ENCODE results near the gene PTGDS. TPM values are rescaled to one million over a fixed set of nuclear protein-coding genes. Genes with fewer than 3 reads are reported as not detected.
A peak's percentile ranks its signal among the peaks of the same experiment; 100 is the strongest.

Gene PTGDS
- total and polyA plus RNA-seq, 9 of the 15 experiments (the other 6 are each of a cell fraction or from before 2014, with no cell fraction given): 0.46 to 7.1 (median 2.0) TPM

DNA sequence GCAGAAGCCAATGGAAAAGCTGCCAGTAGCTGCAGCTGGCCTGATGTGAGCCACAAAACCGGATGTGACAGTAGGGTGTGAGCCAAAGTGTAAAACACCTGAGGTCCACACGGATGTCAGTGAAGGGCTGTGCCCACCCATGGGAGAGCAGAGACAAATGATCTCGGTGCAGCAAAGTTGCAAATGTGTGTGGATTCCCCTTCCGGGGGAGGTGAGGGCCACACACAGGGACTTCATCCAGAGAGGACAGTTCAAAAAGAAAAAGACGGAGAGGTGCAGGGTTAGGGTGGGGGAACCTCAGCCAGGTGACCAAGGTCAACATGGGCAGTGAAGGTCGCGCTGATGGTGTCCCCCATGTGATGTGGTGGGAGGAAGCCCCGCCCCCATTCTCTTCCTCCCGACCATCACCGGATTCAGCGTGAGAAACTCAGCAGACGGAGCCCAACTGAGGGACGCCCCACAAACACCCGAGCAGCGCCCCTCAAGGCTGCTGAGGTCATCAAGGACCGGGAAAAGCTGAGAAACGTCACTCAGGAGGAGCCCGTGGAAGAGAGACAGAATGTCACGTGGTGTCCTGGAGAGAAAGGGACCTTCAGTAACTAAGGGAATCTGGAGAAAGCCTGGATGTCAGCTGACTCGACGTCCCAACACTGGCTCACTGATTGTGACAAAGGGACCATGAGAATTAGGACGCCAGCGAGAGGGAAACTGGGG lies 11.4 kb upstream of the PTGDS start (continued):
- no peak for TF ChIP-seq JUN (IDR thresholded peaks at IDR 0.05; ENCODE audit: borderline replicate concordance, low read depth, low read length)
- TF ChIP-seq JUN (CRISPR knock-in tag; IDR thresholded peaks at IDR 0.05; ENCODE audit: borderline replicate concordance): no peak
- TF ChIP-seq PHF8 (IDR thresholded peaks at IDR 0.05; ENCODE audit: borderline replicate concordance, low read length): no peak
- no peak for TF ChIP-seq ZC3H4 (CRISPR knock-in tag; IDR thresholded peaks at IDR 0.05; ENCODE audit: borderline replicate concordance)
- TF ChIP-seq TCFL5 (CRISPR knock-in tag; conservative IDR thresholded peaks at IDR 0.05): no peak
- no peak for TF ChIP-seq NFIX (CRISPR knock-in tag; IDR thresholded peaks at IDR 0.05; ENCODE audit: low read depth)
- no peak for TF ChIP-seq SMARCE1 (IDR thresholded peaks at IDR 0.05)
- no peak for TF ChIP-seq POLR2H (tag; IDR thresholded peaks at IDR 0.05; ENCODE audit: low read depth)
- TF ChIP-seq YY1 (IDR thresholded peaks at IDR 0.05; ENCODE audit: borderline replicate concordance in 1 of 3, control insufficient read depth in 1 of 3, extremely low read depth in 1 of 3, insufficient read depth in 3 of 3, insufficient read length in 1 of 3, insufficient replicate concordance in 2 of 3, low read depth in 1 of 3, low read length in 2 of 3): no peak
- no peak for TF ChIP-seq ZNF77 (CRISPR knock-in tag; IDR thresholded peaks at IDR 0.05)
- TF ChIP-seq, protein P1, sequence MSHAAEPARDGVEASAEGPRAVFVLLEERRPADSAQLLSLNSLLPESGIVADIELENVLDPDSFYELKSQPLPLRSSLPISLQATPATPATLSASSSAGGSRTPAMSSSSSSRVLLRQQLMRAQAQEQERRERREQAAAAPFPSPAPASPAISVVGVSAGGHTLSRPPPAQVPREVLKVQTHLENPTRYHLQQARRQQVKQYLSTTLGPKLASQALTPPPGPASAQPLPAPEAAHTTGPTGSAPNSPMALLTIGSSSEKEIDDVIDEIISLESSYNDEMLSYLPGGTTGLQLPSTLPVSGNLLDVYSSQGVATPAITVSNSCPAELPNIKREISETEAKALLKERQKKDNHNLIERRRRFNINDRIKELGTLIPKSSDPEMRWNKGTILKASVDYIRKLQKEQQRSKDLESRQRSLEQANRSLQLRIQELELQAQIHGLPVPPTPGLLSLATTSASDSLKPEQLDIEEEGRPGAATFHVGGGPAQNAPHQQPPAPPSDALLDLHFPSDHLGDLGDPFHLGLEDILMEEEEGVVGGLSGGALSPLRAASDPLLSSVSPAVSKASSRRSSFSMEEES (CRISPR knock-in tag; IDR thresholded peaks at IDR 0.05): peak; percentile 92
- no peak for TF ChIP-seq ASH1L (IDR thresholded peaks at IDR 0.05; ENCODE audit: borderline replicate concordance, low read depth, partially characterized antibody)
- no peak for TF ChIP-seq CBX5 (IDR thresholded peaks at IDR 0.05; ENCODE audit: borderline replicate concordance, low read depth)
- TF ChIP-seq DACH1 (IDR thresholded peaks at IDR 0.05; ENCODE audit: partially characterized antibody): no peak
- no peak for TF ChIP-seq ZNF232 (CRISPR knock-in tag; IDR thresholded peaks at IDR 0.05)
- TF ChIP-seq ZNF3 (CRISPR knock-in tag; IDR thresholded peaks at IDR 0.05): no peak
- TF ChIP-seq, protein P2, sequence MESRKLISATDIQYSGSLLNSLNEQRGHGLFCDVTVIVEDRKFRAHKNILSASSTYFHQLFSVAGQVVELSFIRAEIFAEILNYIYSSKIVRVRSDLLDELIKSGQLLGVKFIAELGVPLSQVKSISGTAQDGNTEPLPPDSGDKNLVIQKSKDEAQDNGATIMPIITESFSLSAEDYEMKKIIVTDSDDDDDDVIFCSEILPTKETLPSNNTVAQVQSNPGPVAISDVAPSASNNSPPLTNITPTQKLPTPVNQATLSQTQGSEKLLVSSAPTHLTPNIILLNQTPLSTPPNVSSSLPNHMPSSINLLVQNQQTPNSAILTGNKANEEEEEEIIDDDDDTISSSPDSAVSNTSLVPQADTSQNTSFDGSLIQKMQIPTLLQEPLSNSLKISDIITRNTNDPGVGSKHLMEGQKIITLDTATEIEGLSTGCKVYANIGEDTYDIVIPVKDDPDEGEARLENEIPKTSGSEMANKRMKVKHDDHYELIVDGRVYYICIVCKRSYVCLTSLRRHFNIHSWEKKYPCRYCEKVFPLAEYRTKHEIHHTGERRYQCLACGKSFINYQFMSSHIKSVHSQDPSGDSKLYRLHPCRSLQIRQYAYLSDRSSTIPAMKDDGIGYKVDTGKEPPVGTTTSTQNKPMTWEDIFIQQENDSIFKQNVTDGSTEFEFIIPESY (CRISPR knock-in tag; IDR thresholded peaks at IDR 0.05): no peak
- TF ChIP-seq HIVEP1 (CRISPR knock-in tag; IDR thresholded peaks at IDR 0.05): no peak
- TF ChIP-seq IRF2 (CRISPR knock-in tag; IDR thresholded peaks at IDR 0.05): no peak
- no peak for TF ChIP-seq HNRNPLL (IDR thresholded peaks at IDR 0.05; ENCODE audit: low read depth, low read length, poor library complexity, severe bottlenecking)
- no peak for TF ChIP-seq ZNF146 (CRISPR knock-in tag; IDR thresholded peaks at IDR 0.05; ENCODE audit: unreplicated experiment)
- TF ChIP-seq, protein P3, sequence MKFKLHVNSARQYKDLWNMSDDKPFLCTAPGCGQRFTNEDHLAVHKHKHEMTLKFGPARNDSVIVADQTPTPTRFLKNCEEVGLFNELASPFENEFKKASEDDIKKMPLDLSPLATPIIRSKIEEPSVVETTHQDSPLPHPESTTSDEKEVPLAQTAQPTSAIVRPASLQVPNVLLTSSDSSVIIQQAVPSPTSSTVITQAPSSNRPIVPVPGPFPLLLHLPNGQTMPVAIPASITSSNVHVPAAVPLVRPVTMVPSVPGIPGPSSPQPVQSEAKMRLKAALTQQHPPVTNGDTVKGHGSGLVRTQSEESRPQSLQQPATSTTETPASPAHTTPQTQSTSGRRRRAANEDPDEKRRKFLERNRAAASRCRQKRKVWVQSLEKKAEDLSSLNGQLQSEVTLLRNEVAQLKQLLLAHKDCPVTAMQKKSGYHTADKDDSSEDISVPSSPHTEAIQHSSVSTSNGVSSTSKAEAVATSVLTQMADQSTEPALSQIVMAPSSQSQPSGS (CRISPR knock-in tag; IDR thresholded peaks at IDR 0.05): no peak
- TF ChIP-seq ELF4 (CRISPR knock-in tag; IDR thresholded peaks at IDR 0.05): no peak
- no peak for TF ChIP-seq SMAD3 (CRISPR knock-in tag; conservative IDR thresholded peaks at IDR 0.05)
